Right ventricle myocardium inferior (tissue), 1 donor: Measurements from ENCODE around the gene KRTAP5-4. TPM values are rescaled to one million over a fixed set of nuclear protein-coding genes. Genes with fewer than 3 reads are reported as not detected.
"Not testable (repeated sequence)": the region's sequence is repeated elsewhere in the genome, so short reads cannot be mapped to it uniquely, and the experiment has no call there.

Experiments used
- ATAC-seq: fragments of 200-7000 bp; cut with Tn5 transposase; one replicate; pipeline ENCODE4 v1.9.1; 2020; ENCODE audit warnings: mild to moderate bottlenecking, moderate library complexity
- DNase-seq: peaks from one replicate; pipeline ENCODE4 v3.0.0; 2021; ENCODE audit errors: missing footprints
- intact Hi-C: fragments of 100-400 bp; cut with DNase I; formaldehyde crosslinking; loops from one replicate; pipeline ENCODE4 v1.11.0; 2022
- total RNA-seq: library from RNA; stranded (reverse); fragmentation: NEBNext Ultra II Directional; extraction: Animal tissue kit (Norgen Biotek cat#: 25700); gene quantifications from one replicate; pipeline ENCODE4 v1.2.1, GENCODE V29; 2021
- donor health status: DM: no; HTN: yes; CAD: no; lungs with severe emphysema.

KRTAP5-4 gene
- total RNA-seq, 1 donor from 2014 or later = not detected

DNA sequence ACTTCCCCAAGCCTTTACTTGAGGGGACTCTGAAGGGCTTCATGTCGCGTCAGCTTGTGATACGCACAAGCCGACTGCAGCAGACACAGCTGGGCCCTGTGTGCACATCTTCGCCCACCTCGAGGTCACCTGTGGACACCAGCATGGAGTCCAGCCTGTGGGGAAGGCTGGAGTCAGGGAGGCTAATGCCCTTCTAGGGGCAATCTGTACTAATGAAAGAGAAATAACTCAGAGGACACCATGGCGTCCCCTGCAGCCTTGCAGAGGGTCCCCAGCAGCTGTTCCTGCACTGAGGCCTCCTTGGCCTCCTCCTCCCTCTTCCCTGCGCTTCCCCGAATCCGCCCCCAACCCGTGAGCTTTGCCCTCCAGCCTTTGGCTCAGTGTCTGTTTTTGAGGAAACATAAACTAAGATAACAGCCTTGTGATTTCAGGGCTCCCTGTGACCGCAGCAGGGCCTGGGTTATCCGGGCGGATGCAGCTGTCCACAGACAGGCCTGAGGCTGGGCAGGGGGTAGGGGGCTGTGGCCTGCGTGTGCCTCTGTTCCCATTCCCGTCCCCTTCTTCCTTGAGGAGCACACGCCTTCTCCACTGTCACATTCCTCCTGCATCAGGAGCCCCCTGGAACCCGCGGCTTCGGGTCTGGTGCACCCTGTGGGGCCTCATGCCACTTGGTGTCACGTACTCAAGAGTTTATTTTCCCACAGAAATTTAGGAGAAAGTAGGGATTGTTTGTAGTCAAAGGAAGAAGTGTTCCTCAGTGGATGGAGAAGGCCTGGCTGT lies 32.6 kb upstream of the KRTAP5-4 start:
- ATAC-seq = no peak
- DNase-seq = no peak
- intact Hi-C loops = loop anchor here (5.0 kb wide), 1 partner anchor 38 kb away; no protein-coding TSS in a partner anchor

DNA sequence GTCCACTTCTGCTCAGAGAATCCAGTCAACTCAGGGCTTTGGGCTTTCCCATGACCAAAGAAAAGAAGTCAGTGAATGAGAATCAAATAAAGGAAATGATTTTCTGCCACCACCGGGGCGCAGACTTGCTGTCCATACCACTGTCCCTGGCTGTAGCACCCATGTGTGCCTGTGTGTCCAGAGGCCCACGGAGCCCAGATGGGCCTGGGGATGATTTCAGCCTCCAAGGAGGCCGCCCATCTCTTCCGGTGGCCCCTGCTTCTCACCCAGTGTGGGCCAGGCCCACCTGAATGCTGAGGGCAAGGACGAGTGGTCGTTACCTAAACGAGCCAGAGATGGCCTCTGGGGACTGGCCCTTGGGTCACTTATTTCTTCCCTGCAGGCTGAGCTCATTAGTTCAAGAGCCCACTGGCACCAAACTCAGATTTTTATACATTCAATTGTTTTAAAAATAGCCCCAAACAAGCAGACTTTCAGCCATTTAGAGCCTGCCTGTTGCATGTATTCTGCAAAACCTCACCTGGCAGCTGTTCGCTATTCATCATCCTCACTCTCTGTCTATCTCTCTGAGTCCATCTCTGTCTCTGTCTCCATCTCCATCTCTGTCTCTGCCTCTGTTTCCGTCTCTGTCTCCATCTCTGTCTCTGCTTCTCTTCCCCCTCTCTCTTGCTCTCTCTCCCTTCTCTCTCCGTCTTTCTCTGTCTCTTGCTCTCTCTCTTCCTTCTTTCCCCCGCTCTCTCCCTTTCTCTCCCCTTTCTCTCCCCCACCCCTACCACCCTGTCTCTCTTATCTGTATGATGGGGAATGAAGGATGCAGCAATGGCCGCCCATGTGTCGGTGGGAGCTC lies 31.8 kb upstream of the KRTAP5-4 start:
- no peak for ATAC-seq
- DNase-seq = no peak
- intact Hi-C loops = loop anchor here (2.0 to 5.0 kb wide), 2 partner anchors 39 to 503 kb away; no protein-coding TSS in a partner anchor

DNA sequence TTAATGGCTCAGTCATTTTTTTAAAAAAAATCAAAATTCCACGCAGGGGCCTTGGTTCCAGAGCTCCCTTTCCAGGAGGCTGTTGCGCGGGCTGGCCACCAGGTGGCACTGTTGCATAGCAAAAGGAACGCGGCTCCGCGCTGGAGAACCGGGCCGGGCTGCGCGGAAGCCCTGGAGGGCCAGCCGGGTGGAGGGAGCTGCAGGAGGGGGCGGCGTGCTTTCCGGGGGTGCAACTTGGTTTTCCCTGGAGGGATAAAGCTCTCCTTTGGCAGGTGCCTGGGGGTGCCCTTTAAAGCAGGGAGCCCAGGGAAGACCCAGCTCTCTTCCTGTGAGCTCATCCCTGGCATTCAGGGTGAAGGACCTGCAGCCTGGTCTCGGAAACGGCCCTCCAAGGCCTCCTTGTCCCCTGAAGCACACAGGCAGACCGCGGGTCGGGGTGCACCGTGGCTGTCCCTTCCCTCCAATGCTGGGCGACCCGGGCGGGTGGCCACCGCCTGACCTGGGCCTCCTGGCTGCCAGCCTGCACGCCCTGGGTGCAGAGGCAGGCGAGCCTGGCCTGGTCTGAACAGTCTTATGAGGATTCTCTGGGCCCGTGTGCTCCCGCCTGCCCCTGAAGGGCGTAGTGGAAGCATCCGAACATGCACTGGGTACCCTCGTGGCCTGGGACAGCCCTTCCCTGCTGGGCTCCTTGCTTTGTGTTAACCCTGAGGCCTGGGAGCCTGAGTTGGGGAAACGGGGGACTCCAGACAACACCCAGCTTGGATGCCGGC lies 31.0 kb upstream of the KRTAP5-4 start:
- intact Hi-C loops = loop anchor here (1.0 to 5.0 kb wide), 3 partner anchors 39 to 504 kb away; no protein-coding TSS in a partner anchor
- DNase-seq (peak; percentile 94), ATAC-seq (peak; percentile 75)

DNA sequence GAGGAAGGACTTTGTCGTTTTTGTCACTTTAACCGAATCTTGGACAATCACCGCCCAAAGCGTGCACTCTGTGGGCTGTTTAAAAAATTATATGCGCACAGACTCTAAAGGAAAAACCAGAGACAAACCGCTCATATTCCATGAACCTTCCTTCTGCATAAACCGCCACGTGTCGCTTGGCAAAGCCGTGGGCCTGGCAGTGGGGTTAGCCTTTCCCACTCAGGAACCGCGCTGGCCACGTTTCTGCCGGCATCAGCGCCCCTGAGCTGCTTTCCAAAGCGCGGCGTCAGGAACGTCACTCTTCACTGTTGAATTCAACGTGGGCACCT lies 30.5 kb upstream of the KRTAP5-4 start:
- DNase-seq (no peak), ATAC-seq (no peak)
- intact Hi-C loops = loop anchor here (1.0 to 5.0 kb wide), 3 partner anchors 40 to 504 kb away; no protein-coding TSS in a partner anchor

DNA sequence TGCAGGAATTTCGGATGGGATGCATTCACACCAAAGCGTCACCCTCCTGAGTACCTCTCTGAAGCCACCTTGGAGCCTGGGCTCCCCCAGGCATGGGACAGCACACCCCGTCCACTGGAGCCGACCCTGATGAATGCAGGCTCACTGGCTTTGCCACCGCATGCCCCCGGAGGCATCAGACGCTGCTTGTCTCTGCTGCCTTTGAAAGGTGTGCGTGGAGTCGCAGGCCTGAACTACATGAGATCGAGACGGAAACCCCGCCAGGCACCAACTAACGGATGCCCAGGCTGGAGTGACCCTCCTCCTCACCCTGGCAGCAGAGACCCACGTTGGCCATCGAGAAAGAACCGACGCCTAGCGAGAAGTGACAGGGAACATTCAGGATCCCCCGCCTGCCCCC lies 30.1 kb upstream of the KRTAP5-4 start:
- intact Hi-C loops = loop anchor here (1.0 to 5.0 kb wide), 3 partner anchors 40 to 505 kb away; no protein-coding TSS in a partner anchor
- ATAC-seq (no peak), DNase-seq (no peak)

DNA sequence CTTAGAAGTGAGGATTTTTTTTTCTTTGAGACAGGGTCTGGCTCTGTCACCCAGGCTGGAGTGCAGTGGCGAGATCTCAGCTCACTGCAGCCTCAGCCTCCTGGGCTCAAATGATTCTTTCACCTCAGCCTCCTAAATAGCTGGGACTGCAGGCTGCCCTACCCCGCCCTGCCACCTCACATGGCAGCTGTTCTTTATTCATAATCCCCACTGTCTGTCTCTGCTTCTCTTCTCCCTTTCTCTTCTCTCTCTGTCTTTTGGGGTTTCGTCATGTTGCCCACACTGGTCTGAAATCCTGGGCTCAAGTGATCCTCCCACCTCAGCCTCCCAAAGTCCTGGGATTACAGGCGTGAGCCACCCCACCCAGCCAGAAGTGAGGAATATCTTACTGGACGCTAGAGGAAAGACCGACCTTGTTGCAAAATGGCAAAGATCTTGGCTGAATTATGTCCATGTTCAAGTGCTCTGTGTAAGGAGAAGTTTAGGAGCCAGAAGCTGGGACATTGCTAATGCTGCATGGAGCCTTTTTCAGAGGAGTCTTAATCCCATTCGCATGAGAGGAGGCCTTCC lies 29.6 kb upstream of the KRTAP5-4 start:
- ATAC-seq = no peak
- intact Hi-C loops = loop anchor here (5.0 kb wide), 1 partner anchor 41 kb away; no protein-coding TSS in a partner anchor

DNA sequence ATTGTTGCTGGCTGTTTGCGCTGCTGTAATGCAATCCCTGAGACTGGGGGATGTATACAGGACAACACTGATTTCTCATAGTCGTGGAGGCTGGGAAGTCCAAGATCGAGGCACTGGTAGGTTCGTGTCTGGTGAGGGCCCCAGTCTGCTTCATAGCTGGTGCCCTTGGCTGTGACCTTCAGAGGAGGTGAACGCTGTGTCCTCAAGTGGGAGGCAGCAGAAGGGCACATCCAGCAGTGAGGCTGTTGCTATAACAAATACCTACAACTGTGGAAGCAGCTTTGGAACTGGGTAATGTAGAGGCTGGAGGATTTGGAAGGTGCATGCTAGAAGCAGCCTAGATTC lies 29.0 kb upstream of the KRTAP5-4 start:
- no peak for ATAC-seq
- intact Hi-C loops = loop anchor here (5.0 kb wide), 1 partner anchor 41 kb away; no protein-coding TSS in a partner anchor

More for the DNA sequence above, 29.6 kb upstream of the KRTAP5-4 start:
- DNase-seq = no peak

DNA sequence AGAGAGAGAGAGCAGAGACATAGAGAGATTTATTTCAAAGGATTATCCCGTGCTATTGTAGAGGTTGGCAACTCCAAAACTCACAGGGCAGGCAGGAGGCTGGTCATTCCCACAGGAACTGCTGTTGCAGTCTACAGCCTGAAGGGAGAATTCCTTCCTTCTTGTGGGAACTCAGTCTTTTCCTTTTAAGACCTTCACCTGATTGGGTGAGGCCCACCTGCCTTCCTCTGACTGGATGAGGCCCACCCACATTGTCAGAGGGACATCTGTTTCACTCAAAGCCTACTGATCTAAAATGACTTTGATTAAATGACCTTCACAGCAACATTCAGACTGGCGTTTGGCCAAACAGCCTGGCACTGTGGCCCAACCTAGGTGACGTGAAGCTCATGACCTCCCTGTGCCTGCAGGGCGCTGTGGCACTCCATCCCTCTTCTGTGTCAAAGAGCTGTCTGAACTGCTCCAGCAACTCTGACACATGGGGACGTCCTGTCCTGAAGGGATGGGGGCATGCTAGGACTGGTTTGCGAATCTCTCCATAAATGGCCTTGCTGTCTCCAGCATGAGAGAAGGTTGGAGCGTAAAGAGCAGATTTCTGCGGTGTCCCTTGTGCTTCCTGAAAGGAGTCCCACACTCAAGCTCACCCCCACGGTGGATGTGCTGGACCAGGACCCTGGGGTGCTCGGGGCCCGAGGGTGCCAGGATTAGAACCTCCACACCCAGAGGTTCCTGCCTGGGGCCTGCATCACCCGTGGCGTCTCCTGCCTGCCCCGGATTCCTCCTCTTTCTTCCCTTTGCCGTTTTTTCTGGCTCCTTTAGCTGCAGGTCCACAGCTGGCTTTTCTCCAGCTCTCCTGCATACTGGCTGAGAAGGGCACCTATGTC lies 28.3 kb upstream of the KRTAP5-4 start:
- ATAC-seq (no peak), DNase-seq (no peak)
- intact Hi-C loops = loop anchor here (5.0 kb wide), 1 partner anchor 42 kb away; no protein-coding TSS in a partner anchor

More for the DNA sequence above, 29.0 kb upstream of the KRTAP5-4 start:
- no peak for DNase-seq

DNA sequence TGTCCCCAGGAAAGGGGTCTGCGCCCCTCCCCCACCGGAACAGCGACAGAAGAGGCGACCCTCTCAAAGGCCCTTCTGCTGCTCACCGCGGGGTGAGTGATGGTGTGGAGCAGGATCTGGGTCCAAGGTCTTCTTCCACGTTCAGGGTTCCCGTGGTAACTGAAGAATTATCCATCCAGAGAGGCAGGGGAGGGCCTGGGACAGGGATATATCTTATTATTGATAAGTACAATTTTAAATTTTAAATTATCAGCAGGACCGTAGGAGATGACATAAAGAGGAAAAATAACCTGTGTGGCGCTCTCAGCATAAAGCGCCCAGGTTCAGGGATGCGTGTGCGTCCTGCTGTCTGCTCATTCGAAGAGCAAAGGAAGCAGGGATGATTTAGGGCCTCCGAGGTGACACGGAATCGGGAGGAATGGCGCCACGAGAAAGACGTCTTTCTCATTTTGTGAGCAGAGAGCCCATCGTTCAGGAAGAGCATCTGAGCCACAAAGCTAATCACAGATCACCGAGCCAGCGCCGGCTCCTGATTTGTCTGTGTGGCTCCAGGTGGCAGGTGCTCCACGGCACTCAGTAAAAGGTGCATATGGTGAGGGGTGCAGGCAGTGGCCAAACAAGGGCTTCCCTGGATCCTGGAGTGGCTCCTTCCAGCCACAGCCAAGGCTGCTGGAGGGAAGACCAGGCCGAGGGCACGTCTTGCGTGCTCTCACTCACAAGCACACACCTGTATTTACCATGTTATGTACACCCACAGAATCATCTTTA lies 26.9 kb upstream of the KRTAP5-4 start:
- intact Hi-C loops = no loop called here
- DNase-seq (no peak), ATAC-seq (no peak)

DNA sequence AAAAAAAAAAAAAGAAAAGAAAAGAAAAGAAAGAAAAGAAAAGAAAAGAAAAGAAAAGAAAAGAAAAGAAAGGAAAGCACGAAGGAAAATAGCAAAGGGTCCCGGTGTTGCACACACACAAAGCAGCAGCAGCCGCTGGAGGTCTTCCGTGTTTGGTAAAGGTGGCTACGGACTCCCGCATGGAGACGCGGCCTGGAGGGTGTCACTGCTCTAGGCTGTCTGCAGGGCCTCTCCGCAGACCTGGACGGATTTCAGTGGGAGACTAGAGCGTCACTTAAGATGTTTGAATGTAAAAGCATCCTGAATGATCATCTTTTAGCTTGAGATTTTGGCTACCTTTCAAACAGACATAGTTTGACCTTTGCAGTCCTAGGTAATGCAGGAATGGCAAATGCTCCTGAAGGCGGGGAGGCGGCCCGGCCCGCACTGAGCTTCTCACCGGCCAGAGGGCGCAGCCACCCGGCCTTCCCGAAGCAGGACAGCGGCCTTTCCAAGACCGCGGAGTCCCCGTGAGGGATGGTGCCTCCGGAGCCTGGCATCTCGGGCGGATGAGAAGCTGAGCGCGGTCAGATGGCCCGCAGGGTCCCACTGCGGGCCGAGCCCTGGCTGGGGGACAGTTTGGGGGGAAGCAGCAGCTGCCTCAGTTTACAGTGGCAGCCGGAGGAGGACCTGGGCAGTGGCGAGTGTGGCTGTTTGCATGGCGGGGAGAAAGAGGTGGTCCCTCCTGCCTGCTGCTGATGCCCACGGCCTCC lies 26.1 kb upstream of the KRTAP5-4 start:
- DNase-seq (peak; percentile 50), ATAC-seq (no peak)
- intact Hi-C loops = no loop called here

DNA sequence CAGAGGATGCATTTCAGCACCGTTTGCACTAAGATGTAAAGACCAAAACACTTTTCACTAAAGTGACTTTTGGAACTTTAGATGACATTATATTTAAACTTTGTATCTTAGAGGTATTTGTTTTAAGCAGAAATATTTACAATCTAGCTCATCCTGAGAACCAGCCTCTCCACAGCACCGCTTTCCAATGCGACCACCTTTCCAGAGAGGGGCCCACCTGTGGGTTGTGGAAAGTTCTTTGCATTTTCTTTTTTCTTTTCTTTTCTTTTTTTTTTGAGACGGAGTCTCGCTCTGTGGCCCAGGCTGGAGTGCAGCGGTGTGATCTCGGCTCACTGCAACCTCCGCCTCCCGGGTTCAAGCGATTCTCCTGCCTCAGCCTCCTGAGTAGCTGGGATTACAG lies 24.6 kb upstream of the KRTAP5-4 start:
- ATAC-seq, intact Hi-C loops, DNase-seq: not testable (repeated sequence)

DNA sequence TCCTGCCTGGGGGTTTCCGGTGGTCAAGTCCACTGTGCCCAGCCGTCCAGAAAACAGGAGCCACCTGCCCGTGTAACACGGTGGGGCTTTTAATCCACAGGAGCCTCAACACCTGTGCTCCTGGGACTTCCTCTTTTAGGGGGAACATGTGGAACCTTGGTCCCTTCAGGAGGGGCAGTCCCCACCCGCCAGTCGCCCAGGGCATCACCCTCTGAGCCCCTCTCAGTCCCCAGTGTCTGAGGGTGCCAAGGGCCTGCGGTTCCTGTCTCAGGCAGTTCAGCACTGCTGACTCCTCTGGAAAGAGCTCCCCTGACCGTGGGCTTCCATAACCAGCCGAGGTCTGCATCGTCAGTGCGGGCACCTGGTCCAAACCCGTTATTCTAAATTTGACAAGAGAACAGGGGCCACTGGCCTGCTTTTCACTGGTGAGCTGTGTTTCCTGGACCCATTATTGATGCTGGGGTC lies 23.5 kb upstream of the KRTAP5-4 start:
- DNase-seq = peak; percentile 63
- no peak for ATAC-seq
- intact Hi-C loops = no loop called here

DNA sequence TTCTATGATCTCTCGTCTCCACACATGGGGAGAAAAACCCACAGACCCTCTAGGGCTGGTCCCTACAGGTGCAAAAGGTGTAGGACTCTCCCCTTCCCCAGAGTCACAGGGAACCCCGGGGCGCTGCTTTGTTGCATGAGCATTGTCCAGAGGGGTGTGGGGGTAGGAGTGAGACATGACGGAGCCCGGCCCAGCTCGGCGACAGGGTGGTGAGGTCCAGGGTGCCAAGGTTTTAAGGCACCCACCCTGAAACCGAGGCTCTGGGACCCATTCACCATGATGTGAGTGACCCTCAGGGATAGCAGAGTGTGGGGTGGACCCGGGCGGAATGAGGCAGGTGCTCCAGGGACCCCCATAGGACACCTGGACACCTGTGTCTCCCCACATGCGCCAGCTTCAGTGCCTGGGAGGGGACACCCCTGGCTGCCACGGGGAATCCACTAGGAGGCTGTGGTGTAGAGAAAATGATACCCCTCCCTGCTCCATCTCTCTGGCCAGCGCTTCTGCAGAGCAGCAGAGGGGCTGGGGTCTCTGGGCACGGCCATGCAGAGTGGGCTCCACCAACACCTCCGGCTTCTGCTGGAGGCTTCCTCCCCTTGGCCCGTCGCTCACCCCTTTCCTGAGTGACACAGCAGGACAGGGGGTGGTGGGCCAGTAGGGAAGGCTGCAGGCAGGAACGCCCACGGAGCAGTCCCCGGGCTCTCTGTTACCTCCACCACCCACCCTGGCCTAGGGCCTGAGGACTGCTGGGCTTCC lies 22.8 kb upstream of the KRTAP5-4 start:
- ATAC-seq (no peak), DNase-seq (peak; percentile 33)
- intact Hi-C loops = no loop called here

DNA sequence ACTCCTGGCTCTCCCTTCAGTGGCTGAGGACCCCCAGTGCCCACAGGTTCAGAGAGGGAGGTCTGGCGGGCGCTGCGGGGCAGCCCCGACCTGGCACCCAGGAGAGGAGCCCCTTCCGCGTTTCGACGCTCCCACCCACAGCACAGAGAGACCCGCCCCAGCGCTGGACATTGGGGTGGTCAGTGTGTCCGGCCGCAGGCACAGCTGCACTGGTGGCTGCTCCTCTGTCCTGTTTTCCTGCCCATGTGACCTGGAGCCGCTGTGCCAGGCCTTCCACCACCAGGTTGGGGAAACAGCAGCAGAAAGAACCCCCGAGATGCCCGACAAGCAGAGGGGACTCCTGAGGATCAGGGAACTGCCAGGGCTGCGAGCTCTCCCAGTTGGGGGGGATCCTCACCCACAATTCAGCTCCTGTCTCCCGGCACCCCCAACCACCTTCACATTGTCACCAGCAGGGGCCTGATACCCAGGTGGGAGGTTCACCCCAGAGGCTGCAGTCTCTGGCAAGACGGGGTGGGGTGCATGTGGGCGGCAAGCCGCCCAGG lies 21.3 kb upstream of the KRTAP5-4 start:
- no peak for ATAC-seq
- DNase-seq = peak; percentile 37
- intact Hi-C loops = no loop called here
